HG02840 (cell line): ENCODE data around the gene CCDC85A.
"Not testable (repeated sequence)": the region's sequence is repeated elsewhere in the genome, so short reads cannot be mapped to it uniquely, and the experiment has no call there.

Source experiments
- ATAC-seq: cut with Tn5 transposase; IDR thresholded peaks from one replicate; pipeline ENCODE4 v1.9.1; 2021; ENCODE audit warnings: mild to moderate bottlenecking, moderate library complexity, moderate number of reproducible peaks; ENCODE audit not compliant: unreplicated experiment, low FRiP score

The CCDC85A gene

DNA sequence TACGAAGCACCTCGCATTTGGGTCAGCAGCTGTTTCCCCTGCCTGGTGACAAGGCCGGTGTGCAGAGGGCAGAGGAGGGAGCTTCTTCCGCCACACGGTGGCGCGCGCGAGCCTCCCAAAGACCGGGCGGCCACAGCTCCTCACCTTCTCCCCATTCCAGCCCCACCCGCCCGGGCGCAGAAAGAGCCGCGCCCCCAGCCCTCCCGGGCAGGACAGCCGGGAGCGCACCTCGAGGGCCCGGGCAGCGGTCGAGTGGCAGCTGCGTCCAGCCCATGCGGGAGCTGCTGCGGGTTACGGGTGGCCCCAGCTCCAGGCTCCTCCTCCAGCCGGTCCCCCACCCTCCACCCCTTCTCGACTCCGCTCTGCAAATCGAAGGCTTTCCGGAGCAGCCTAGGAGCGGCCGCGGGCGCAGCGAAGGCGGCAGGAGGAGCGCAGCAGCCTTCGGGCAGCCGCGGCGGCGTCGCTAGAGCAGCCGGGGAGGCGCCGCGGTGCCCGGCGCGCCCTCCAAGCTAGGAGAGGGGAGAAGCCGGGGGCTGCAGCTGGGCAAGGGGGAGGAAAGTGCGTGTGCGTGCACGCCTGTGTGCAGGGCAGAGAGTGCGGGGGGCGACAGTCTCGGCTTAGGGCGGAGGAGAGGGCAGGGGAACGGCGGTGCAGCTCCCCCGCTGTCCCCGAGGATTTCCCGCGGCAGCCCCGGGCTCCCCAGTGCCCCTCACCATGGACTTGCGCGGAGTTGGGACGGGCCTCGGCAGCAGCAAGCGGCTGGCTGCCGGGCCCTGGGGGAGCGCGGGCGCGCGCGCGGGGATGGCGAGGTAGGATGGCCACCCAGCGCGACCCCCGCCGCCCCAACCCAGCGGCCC, at the start of gene CCDC85A:
CCDC85A (plus strand) TSS at position 348 of the 857 bp plus-strand sequence. CDS start 635 bp downstream, outside the sequence.
- ATAC-seq = peak; percentile 83

DNA sequence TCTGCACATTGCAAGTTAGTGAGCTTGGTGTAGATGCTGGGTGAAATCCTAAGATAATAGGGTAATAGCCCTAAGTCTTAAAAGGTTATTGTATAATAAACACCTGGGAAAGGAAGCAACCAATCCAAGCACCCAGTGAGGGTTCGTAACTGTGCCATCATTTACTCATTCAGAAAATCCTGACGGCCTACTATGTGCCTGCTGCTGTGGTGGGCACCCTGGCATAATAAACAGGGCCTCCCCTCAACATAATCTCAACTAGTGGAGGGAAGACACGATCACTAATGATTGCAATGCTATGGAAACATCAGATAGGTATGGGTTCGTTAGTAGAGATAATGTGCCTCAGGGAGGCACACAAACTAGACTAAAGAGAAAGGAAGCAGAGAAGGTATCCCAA, 48.9 kb upstream of the CCDC85A start:
- no peak for ATAC-seq

DNA sequence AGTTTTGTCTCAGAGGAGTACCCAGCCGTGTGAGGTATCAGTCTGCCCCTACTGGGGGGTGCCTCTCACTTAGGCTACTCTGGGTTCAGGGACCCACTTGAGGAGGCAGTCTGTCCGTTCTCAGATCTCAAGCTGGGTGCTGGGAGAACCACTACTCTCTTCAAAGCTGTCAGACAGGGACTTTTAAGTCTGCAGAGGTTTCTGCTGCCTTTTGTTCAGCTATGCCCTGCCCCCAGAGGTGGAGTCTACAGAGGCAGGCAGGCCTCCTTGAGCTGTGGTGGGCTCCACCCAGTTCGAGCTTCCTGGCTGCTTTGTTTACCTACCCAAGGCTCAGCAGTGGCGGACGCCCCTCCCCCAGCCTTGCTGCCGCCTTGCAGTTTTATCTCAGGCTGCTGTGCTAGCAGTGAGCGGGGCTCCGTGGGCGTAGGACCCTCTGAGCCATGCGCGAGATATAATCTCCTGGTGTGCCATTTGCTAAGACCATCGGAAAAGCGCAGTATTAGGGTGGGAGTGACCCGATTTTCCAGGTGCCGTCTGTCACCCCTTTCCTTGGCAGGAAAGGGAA, 41.2 kb upstream of the CCDC85A start:
- ATAC-seq = not testable (repeated sequence)

DNA sequence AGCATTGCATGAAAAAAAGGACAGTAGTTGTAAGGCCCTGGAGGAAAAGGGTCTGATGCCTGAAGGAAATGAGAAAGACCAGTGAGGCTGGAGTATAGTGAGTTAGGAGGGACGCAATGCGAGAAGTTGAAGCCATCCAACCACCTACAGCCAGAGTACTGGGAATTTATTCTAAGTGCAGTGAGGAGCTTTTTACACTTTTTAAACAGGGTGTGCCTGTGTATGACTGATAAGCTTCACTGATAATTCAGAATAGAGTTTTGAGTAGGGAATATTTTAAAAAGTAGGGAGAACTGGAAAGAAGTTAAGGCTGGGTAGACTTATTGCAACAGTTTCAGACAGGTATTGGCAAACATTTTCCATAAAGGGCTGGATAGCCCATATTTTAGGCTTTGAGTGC, 35.9 kb upstream of the CCDC85A start:
- no peak for ATAC-seq

DNA sequence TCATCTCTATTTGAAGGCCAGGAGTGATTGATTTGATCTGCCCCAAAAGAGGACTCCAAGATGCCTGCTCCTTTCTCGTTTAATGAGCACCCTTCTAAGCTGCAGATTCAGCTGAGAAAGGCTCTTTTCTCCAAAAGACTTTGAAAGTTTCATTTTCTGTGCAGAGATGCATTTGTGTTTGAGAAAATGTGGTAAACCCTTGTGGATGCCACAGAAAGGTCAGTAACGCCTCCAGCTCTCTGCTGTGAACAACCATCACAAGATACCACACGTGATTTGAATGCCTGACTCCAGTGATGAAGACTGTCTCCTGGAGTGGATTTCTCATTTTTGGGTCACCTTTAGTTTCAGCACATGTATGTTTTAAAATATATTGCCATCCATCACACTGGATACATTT, 35.0 kb upstream of the CCDC85A start:
- no peak for ATAC-seq

DNA sequence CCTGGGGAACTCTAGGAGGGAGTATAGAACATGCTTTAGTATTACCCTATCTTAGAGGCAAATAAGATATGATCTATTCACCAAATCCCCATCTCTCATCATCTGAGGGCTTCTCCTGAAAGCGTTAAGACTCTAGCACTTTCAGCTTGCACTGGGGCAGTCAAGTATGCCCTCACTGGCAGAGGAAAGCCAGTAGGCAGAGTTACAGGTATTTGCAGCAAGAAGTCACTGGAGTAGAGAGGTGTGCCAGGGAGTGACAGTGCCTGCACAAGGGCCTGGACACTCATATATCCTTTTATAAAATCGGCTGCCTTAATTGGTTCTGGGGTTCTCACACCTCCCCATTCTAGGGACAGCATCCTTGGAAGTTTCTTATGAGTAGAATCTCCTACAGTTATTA, 31.9 kb upstream of the CCDC85A start:
- no peak for ATAC-seq

DNA sequence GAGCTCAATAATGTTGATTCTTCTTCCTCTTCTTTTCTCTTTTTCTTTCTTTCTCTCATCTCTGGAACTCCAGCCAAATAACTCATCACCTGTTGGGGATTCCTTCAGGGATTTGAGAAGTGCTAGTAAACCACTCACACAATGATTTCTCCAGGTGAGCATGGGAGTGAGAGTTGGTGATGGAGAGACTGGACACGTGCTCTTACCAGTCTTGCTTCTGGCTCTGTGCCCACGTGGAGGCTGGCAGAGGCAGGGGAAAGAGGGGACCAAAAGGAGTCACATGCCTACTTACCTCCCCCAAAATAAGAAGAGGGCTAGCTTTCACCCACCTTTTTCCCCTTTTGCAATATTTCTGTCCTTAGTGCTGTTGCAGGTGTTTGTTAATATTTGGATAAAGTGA, 28.6 kb upstream of the CCDC85A start:
- ATAC-seq = no peak

DNA sequence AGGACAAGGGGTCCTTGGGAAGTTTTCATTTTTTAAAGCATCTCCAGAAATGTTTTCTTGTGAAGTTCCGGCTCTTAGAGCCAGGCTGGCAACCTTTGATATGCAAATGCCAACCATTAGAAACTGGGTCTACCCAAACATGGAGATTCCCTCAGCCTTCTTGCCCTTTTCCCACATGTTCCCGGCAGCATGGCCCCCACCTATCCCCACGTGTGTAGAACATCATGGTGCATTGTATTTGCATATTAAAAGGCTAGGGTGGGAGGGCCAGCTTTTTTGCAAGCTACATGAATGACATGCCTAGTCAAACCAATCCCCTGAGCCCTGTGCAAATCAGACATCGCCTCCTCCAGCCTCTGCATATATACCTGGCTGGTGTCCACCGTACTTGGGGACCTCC, 23.9 kb upstream of the CCDC85A start:
- not testable (repeated sequence) for ATAC-seq

DNA sequence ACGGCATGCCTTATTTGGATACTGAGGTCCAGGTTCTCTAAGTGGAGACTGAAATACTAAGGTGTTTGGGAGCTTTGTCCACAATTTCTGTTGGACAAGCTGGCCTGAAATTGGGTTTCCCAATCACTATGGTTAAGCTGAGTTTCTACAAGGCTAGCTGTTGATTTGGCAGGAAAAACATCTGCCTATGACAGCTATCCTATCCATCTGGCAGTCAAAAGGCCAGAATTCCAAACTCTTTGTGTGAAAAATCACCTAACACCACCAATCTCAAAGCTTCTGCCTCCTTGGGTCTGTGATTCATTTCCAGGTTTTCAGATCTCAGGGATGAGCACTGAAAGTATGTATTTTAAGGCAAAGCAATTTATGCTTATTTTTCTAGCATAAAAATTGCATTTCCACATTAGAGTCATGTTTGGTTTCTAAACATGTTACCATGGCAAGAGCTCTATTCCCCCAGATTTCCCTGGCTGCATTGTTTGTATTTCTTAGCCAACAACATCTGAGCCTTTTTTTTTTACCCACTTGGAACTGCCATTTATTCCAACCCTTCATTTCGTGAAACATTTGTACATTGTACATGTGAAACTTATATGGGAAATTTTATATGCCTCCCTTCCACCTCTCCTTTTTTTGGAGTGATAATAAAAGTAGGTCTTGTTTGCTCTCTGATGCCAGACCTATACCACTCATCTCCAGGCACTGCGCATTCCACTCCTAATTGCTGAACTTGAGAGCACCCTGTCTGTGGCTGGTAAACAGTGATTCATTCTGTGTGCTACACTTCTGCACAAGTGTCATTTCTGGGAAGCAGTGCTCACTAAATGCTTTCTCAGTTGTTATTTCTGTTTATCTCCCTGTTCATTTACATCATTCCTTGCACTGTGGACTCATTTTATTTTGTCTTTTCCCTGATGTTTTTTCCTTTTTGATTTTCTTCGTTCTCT, 15.9 kb upstream of the CCDC85A start:
- ATAC-seq = no peak

DNA sequence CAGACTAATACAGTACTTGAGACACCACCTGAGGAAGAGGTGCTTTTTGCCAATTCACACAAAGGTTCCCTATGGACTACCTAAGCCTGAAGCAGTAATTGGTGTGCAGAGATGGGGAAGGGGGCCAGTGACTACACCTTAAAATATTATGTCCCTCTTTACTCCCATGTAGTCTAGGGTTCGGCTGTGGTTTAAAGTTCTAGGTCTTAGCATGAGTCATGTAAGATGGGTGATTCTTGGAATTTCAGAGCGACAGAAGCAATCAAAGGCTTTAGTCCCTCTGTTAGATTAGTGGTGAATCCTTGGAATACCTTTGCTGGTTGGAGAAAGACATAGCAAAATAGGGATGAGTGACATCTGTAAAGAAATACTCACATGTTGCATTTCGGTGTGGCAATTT, 14.3 kb upstream of the CCDC85A start:
- no peak for ATAC-seq

DNA sequence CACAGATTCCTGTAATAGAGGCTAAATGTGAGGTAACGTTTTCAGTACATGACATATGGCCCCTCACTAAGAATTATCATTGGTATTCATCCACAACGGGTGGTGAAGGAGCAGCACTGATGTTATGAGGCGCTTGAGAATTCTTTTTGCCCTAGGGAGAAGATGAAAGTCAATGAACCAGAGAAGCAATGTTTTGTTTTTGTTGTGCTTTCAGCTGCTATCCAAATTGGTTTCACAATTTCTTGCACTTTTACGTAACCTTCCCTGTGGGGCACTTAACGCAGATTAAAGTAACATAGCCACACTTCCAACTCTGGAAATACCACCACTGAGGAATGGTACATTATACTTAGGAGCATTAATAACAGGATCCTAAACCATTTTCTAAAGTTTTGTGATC, 13.3 kb upstream of the CCDC85A start:
- no peak for ATAC-seq

DNA sequence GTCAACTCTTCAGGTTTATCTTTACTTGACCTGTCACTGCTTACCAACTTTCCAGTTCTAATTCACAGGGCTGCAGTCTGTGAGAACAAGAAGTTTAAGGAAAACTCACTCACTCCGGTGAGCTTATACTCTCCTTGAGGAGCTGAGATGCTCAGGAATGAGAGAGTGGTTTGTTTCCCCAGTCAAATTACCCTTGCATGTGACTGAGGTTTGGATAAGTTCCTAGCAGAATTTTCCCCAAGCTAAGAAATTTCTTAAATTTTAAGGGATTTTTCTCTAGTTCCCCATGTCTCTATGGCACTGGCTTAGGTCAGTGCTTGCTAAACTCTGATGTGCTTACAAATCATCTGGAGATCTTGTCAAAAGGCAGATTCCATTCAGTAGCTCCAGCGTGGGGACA, 12.8 kb upstream of the CCDC85A start:
- ATAC-seq = no peak

DNA sequence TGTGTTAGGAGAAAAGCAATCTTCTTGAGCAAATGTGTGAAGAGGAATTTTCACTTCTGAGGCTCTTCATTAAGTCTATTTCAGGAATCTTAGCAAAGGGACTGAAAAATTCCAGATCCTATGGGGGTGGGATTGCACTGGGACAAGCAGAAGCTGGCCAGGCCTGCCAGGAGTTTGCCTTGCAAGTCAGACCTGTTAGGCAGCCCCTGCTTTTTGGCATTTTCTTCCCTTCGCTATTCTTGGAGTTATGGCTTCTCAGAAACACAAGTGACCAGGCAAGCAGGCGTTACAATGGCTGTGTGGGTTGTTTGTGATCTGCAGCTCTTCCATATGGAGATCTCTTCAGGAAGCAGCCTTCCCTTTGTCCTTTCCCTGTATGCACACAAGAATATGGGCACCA, 8.0 kb upstream of the CCDC85A start:
- ATAC-seq = no peak

DNA sequence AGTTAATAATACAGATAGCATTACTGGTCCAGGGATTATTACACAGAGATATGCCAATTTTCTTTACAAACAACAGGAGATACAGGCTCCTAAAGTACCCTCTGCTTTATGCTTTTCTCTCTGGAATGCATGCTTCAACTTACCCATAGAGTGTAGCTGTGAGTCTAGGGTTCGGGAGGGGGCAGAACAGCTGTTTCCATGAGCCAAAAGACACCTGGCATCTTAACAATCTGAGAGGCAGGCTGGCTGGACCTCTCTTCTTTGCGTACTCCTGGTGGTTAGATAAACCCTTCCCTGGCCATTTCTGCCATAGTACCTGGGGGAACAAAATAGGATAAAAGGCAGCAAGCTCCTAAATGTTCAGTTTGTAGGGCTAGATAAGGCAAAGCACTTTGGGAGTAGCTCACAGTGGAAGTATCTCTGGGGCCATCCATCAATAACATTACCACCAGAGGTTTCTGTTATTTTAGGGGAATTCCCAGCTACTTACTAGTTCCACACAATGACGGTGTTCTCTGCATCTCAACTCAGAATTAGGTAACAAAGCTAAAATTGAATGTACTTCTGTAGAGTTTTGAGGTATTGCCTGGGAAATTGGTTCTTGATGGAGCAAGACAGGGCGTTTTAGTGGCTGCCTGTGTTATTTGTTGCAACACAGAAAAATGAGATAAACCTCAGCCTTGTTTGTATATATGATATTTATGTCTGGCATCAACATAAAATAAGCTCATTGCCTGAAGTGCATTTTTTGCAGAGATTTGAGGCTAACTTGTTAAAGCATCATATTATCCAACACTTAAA, 6.2 kb upstream of the CCDC85A start:
- no peak for ATAC-seq

DNA sequence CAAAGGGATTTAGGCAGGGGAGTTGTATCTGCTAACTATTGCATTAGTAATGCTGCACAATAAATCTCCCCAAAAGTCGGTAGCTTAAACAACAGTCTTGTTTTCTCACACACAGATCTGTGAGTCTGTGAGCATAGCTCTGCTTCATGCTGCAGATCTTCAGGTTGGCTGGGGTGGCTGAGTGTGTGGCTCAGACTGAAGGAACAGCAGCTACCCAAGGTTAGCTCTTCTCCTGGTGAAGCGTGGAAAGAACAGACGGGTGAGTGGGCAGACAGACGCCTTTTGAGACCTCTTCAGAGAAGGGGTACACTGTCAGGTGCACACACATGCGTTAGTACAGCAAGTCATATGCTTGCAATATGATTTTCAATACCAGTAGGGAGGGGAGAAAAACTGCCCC, 3.9 kb upstream of the CCDC85A start:
- ATAC-seq = no peak

DNA sequence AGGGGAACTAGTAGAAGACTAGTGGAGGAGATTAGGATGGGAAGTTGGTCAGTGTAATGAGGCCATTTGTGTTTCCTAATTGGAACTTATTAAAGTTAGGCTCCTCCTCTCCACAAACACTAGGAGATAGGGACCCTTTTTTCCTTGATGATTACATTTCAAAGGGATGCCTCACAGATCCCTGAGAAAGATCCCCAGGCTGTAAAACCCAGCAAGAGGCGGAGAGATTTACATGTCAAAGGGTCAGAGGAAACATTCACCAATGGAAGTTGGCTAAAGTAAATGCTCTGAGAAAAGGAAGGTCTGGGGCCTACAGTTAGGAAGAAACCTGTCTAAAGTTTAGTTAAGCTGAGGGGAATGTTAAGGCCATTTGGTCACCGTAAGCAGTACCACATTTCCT, 1.4 kb upstream of the CCDC85A start:
- no peak for ATAC-seq

DNA sequence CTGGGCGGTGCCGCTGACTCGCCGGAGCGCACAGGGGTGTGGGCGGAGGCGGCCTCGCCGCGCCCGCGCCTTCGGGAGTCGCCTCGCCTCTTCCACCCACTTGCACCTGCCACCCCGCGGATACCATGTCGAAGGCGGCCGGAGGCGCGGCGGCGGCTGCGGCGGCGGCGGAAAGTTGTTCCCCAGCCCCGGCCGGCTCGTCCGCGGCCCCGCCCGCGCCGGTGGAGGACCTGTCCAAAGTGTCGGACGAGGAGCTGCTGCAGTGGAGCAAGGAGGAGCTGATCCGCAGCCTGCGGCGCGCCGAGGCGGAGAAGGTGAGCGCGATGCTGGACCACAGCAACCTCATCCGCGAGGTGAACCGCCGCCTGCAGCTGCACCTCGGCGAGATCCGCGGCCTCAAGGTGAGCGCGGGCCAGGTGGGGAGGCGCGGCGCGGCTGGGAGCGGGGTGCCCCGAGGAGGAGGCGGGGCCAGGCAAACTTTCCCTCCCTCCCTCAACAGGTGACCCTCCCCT, 766 bp downstream of the CCDC85A start:
- no peak for ATAC-seq

DNA sequence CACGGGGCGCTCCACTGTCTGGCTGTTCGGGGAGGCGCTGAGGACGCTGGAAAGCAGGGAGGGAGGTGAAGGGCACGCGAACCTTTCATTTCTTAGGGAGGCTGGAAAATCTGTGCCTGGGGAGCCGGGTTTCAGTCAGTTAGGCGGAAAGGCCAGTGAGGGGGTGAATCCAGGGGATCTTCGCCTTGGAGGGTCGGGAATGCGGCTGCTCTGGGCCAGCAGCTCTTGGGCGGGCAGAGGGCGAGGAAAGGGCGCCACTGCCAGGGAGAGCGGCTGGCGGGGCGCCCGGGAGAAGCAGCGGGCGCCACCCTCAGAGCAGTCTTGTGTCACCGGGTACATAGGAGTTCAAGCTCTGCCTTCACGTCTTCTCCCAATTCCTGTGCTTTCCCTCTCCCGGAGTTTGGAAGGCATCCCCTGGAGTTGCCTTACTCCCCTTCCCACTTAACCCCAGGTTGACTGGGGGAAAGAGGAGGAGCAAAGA, 1.4 kb downstream of the CCDC85A start:
- no peak for ATAC-seq

DNA sequence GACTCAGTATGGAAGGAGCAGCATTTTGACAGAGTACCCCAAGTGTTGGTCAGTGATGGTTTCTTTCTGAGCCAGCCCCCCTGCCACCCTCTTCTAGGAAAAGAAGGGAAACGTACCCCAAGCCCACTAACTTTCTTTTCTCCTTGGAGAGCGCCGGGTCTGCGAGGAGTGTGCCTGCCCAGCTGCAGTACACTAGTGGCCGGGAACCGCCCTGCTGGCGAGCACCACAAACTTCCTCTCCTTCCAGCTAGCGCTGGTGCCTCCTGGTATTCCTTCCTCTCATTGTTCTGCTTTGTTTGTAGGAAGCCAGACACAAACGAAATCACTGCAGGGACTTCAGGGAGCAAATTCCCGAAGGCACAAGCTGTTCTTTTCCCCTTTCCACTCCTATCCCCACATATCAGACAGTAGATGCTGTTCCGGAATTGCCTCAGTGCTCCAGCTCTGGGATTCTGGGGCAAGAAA, 1.8 kb downstream of the CCDC85A start:
- no peak for ATAC-seq

DNA sequence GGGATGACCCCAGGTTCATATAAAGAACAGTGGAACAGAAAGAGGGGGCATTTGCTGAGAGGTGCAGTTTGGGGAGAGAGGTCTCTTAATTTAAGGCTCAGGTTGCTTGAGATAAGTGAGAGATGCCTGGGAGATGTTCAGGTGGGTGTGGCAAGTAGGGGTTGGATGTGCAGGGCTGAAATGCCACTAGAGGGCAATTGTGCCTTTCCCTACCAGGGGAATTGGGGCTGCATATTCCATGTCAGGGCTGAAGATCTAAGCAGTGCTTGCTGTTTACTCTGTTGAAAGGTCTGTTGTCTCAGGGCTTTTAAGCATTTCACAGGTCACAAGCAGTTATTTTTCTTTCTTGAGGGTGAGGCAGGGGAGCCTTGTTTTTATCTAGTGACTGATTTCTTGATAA, 7.8 kb downstream of the CCDC85A start:
- ATAC-seq = no peak
